Activated T-cell treated with anti-CD3 and anti-CD28 coated beads, Interleukin-2, amount 50 U/mL, for 72 hours (primary cell): Measurements from ENCODE around the gene CCDC117. TPM values are rescaled to one million over a fixed set of nuclear protein-coding genes. Genes with fewer than 3 reads are reported as not detected.
"Not testable (repeated sequence)": the region's sequence is repeated elsewhere in the genome, so short reads cannot be mapped to it uniquely, and the experiment has no call there.

Source experiments
- ATAC-seq, 2 donors: fragments of 150-1000 bp; cut with Tn5 transposase; replicated peaks in 1 of 2; 2 replicates each; pipeline ENCODE4 v1.10.0; 2021; ENCODE audit warnings: moderate library complexity in 2 of 2, mild to moderate bottlenecking in 1 of 2
- DNase-seq, 2 donors: peaks; one replicate each; pipeline ENCODE4 v3.0.0; 2021 to 2022; ENCODE audit warnings: mixed read lengths in 1 of 2
- H3K27ac Mint-ChIP-seq: one replicate; pipeline ENCODE4 v1.8.0; 2022; ENCODE audit warnings: mild to moderate bottlenecking, moderate library complexity, mixed read lengths
- H3K27me3 Mint-ChIP-seq: one replicate; pipeline ENCODE4 v1.8.0; 2022; ENCODE audit warnings: low read depth, mixed read lengths
- H3K36me3 Mint-ChIP-seq, 2 donors: one replicate each; pipeline ENCODE4 v1.8.0; 2022; ENCODE audit warnings: mixed read lengths in 2 of 2, mild to moderate bottlenecking in 1 of 2; ENCODE audit not compliant: insufficient read depth in 2 of 2
- H3K4me1 Mint-ChIP-seq: one replicate; pipeline ENCODE4 v1.8.0; 2022; ENCODE audit warnings: low read depth, mixed read lengths
- H3K4me3 Mint-ChIP-seq, 2 donors: one replicate each; pipeline ENCODE4 v1.8.0; 2022; ENCODE audit warnings: mild to moderate bottlenecking in 2 of 2, mixed read lengths in 2 of 2, moderate library complexity in 2 of 2
- H3K9me3 Mint-ChIP-seq, 2 donors: one replicate each; pipeline ENCODE4 v1.8.0; 2022; ENCODE audit warnings: mixed read lengths in 2 of 2
- total RNA-seq, 2 donors: library from RNA; stranded (reverse); gene quantifications; one replicate each; pipeline ENCODE4 v1.2.3, GENCODE V29; 2022

CCDC117 gene, protein sequence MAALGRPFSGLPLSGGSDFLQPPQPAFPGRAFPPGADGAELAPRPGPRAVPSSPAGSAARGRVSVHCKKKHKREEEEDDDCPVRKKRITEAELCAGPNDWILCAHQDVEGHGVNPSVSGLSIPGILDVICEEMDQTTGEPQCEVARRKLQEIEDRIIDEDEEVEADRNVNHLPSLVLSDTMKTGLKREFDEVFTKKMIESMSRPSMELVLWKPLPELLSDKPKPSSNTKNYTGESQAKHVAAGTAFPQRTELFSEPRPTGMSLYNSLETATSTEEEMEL
- 10 to 100 TPM; 24.0 to 26.9 TPM for total RNA-seq

DNA sequence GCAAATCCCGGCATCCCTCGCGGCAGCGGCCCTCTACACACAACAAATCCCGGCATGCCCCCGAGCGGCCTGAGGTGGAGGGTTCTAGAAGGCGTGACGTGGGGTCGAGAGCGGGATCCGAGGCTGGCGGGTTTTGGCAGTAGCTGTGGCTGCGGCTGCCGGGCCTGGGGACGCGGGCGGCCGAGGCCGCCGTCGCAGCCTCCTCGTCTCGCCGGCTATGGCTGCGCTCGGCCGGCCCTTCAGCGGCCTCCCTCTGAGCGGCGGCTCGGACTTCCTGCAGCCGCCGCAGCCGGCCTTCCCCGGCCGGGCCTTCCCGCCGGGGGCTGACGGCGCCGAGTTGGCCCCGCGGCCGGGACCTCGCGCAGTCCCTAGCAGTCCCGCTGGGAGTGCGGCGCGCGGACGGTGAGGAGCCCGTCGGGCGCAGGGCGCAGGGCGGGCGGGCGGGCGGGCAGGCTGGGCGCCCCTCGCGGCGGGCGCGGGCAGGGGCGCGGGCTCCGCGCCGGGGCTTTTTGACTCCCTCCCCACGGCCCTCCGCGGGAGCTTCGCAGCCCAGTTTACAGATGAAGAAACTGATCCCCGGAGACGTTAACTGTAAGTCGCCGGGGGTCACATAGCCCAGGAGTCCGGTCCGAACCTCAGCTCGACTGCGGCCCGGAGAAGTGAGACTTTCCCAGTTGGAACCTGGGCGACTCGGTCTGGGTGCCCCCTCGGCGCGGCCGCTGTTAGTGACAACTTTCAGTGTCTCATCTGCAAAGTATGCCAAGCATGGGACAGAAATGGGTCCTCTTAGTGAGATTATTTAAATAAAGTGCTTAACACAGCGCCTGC, at the start of gene CCDC117:
Gene CCDC117, plus strand, starts transcription at position 63 of the 828 bp plus-strand sequence. Its CDS starts 155 bp downstream, at position 218.
- ATAC-seq, result peak; percentile 87 to 89
- no peaks in the 10 kb centered on the region for H3K9me3 Mint-ChIP-seq
- H3K27ac Mint-ChIP-seq, result peak within 1 kb of the TSS; percentile 99
- H3K4me3 Mint-ChIP-seq, result peak within 1 kb of the TSS; percentile 92 to 99
- peak; percentile 93 to 95 for DNase-seq
- H3K36me3 Mint-ChIP-seq, result peaks cover 12 to 13% of the 10 kb centered on the region in 2 donors
- no peaks in the 10 kb centered on the region for H3K27me3 Mint-ChIP-seq
- H3K4me1 Mint-ChIP-seq, result peaks cover 32% of the 10 kb centered on the region

DNA sequence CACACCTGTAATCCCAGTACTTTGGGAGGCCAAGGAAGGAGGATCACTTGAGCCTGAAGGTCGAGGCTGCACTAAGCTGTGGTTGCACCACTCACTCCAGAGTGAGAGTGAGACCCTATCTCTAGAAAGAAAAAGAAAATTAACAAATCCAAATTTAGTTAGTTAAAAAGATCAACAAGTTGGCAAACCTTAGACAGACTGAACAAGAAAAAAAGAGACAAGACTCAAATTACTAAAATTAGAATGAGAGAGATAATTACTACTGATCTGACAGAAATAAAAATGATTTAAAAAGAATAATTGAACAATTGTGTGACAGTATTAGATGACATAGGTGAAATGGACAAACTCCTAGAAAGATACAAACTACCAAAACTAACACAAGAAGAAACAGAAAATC, 44.5 kb upstream of the CCDC117 start:
- Mint-ChIP-seq H3K4me1 (no peaks in the 10 kb centered on the region), H3K27me3 (no peaks in the 10 kb centered on the region), H3K9me3 (no peaks in the 10 kb centered on the region), H3K27ac (peak overlapping the region; percentile 69), H3K36me3 (peaks cover 0 to 17% of the 10 kb centered on the region in 2 donors), H3K4me3 (no peak overlapping the region)
- ATAC-seq (no peak), DNase-seq (no peak)

DNA sequence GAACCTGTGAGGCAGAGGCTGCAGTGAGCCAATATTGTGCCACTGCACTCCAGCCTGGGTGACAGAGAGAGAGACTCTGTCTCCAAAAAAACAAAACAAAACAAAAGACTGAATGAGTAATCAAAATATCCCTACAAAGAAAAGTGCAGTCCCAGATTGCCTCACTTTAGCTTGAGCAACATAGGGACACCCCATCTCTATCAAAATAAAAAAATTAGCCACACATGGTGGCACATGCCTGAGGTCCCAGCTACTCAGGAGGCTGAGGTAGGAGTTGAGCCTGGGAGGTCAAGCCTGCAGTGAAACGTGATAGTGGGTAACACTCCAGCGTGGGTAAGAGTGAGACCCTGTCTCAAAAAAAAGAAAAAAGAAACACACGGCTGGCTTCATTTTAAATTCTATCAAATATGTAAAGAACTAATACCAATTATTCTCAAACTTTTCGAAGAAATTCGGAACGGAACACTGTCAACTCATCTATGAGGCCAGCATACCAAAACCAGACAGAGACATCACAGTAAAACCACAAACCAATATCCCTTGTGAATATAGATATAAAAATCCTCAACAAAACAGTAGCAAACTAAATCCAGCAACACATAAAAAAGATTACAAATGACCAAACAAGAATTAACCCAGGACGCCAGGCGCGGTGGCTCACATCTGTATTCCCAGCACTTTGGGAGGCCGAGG, 43.7 kb upstream of the CCDC117 start:
- peaks cover 3 to 14% of the 10 kb centered on the region in 2 donors for H3K36me3 Mint-ChIP-seq
- ATAC-seq, result no peak
- H3K4me1 Mint-ChIP-seq, result no peaks in the 10 kb centered on the region
- H3K9me3 Mint-ChIP-seq, result no peaks in the 10 kb centered on the region
- H3K27ac Mint-ChIP-seq, result no peak overlapping the region
- no peak overlapping the region for H3K4me3 Mint-ChIP-seq
- no peaks in the 10 kb centered on the region for H3K27me3 Mint-ChIP-seq
- DNase-seq, result no peak

DNA sequence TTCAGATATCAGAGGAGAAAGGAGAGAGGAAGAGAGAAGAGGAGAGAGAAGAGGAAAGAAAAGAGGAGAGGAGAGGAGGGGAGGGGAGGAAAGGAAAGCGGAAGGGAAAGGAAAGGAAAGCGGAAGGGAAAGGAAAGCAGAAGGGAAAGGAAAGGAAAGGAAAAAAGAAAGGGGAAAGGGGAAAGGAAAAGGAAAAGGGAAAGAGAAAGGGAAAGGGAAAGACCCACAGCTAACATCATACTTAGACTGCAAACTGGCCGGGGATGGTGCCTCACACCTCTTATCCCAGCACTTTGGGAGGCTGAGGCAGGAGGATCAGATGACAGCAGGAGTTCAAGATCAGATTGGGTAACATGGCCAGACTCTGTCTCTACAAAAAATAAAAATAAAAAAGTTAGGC, 42.3 kb upstream of the CCDC117 start:
- H3K9me3 Mint-ChIP-seq, result no peaks in the 10 kb centered on the region
- H3K4me1 Mint-ChIP-seq, result no peaks in the 10 kb centered on the region
- H3K27me3 Mint-ChIP-seq, result no peaks in the 10 kb centered on the region
- DNase-seq (no peak), ATAC-seq (no peak)
- peak overlapping the region; percentile 72 for H3K27ac Mint-ChIP-seq
- peaks cover 3 to 11% of the 10 kb centered on the region in 2 donors for H3K36me3 Mint-ChIP-seq
- H3K4me3 Mint-ChIP-seq, result no peak overlapping the region

DNA sequence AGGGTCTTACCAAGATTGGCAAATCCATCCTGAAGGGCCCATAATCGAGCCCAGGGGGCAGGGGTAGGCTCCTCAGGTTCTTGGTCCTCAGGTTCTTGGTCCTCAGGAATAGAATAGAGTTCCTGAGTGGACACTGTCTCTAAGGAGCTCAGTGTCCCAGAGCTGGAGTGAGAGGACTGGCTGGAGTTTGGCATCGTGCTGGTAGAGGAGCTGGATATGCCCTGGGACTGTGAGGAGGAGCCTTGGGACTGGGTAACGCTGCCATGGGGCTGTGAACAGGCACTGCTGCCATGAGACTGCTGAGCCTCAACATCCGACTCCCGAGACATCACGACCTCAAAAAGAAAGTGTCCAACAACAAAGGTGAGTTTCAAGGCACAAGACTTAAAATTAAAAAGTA, 38.1 kb upstream of the CCDC117 start:
- DNase-seq (no peak), ATAC-seq (no peak)
- no peak overlapping the region for H3K27ac Mint-ChIP-seq
- no peak overlapping the region for H3K4me3 Mint-ChIP-seq
- peaks cover 9% of the 10 kb centered on the region for H3K4me1 Mint-ChIP-seq
- H3K27me3 Mint-ChIP-seq, result no peaks in the 10 kb centered on the region
- H3K36me3 Mint-ChIP-seq, result peaks cover 3 to 4% of the 10 kb centered on the region in 2 donors
- H3K9me3 Mint-ChIP-seq, result no peaks in the 10 kb centered on the region

DNA sequence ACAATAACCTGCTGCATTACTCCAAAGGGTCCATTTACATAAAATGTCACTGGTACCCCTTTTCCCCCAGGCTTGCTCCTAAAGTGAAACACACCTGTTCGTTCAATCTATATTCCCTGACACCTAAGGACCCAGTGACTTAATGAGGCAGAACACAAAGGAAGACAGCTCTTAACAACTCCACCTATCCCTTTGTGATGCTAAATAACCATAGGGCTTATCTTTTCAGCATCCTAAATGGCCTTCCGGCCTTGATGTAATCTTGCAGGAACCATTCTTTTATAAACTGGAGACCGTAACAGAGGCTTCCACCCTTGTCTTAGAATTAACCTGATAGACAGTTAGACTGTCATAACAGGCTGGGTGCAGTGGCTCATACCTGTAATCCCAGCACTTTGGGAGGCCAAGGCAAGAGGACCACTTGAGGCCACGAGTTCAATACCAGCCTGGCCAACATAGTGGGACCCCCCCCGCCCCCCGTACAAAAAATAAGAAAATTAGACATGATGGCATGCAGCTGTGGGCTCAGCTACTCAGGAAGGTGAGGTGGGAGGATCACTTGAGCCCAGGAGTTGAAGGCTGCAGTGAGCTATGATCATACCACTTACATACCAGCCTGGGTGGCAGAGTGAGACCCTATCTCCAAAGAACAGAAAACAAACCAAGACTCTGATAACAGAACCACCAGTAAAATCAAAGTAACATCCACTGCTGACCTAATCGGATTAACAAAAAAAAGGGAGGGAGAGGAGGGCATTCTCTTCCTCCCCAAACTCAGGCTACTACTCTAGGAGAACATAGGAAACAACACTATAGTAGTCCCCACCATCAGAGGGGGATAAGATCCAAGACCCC, 36.0 kb upstream of the CCDC117 start:
- Mint-ChIP-seq H3K36me3 (peaks cover 3 to 4% of the 10 kb centered on the region in 2 donors), H3K4me1 (peaks cover 29% of the 10 kb centered on the region), H3K9me3 (no peaks in the 10 kb centered on the region), H3K27me3 (no peaks in the 10 kb centered on the region), H3K27ac (peak overlapping the region; percentile 2), H3K4me3 (no peak overlapping the region)
- ATAC-seq (no peak), DNase-seq (no peak)

DNA sequence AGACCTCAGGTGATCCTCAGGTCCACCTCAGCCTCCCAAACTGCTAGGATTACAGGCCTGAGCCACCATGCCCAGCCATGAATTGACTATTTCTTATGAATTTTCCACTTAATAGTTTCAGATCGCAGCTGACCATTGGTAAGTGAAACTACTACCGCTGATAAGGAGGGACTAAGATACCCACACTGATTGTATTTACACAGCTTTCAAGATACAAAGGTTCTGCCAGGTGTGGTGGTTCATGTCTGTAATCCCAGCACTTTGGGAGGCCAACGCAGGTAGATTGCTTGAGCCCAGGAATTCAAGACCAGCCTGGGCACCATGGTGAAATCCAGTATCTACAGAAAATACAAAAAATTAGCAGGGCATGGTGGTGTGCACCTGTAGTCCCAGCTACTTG, 34.8 kb upstream of the CCDC117 start:
- no peak for DNase-seq
- Mint-ChIP-seq H3K36me3 (peaks cover 6 to 8% of the 10 kb centered on the region in 2 donors), H3K4me3 (no peak overlapping the region), H3K4me1 (peaks cover 36% of the 10 kb centered on the region), H3K27ac (no peak overlapping the region), H3K9me3 (no peaks in the 10 kb centered on the region), H3K27me3 (no peaks in the 10 kb centered on the region)
- ATAC-seq, result no peak

DNA sequence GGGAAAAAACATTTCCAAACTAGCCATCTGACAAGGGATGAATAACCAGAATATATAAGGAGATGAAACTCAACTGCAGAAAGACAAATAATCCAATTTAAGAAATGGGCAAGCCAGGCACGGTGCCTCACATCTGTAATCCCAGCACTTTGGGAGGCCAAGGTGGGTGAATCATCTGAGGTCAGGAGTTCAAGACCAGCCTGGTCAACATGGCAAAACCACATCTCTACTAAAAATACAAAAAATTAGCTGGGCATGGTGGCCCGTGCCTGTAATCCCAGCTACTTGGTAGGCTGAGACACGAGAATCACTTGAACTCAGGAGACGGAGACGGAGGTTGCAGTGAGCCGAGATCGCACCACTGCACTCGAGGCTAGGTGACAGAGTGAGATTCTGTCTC, 33.6 kb upstream of the CCDC117 start:
- not testable (repeated sequence) for H3K27me3 Mint-ChIP-seq, H3K27ac Mint-ChIP-seq, H3K9me3 Mint-ChIP-seq, DNase-seq, H3K4me3 Mint-ChIP-seq, ATAC-seq, H3K36me3 Mint-ChIP-seq
- H3K4me1 Mint-ChIP-seq, result peaks cover 48% of the 10 kb centered on the region

DNA sequence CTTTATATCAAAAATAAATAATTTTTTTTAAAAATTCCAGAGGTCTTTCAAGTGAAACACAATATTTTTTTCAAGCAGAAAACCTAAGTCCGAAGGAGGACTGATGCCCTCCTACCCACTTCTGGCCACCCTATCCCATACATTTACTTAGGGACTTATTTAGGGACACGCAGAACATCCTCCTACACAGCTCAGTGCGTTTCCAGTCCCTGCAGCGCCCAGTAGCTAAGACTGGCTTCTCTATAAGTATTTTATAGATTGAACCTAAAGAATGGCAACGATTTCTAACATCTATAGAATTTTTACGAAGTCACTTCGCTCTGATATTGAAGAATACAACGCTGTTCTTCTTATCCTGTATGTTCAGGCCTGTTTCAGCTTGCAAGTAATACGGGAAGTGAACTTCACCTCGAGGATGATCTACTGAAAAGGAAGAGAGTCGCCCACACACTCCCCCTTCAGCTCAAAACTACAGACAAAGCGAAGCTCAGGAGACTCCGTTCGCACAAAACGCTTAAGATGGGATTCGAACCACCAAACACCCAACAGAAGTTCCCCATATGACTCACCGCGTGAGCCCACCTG, 31.2 kb upstream of the CCDC117 start:
- Mint-ChIP-seq H3K27me3 (no peaks in the 10 kb centered on the region), H3K36me3 (peaks cover 2 to 17% of the 10 kb centered on the region in 2 donors), H3K9me3 (no peaks in the 10 kb centered on the region), H3K27ac (peak overlapping the region; percentile 68), H3K4me3 (peak overlapping the region; percentile 90 to 96), H3K4me1 (peaks cover 53% of the 10 kb centered on the region)
- no peak for ATAC-seq
- DNase-seq, result peak in 1 of 2 donors; percentile 1

DNA sequence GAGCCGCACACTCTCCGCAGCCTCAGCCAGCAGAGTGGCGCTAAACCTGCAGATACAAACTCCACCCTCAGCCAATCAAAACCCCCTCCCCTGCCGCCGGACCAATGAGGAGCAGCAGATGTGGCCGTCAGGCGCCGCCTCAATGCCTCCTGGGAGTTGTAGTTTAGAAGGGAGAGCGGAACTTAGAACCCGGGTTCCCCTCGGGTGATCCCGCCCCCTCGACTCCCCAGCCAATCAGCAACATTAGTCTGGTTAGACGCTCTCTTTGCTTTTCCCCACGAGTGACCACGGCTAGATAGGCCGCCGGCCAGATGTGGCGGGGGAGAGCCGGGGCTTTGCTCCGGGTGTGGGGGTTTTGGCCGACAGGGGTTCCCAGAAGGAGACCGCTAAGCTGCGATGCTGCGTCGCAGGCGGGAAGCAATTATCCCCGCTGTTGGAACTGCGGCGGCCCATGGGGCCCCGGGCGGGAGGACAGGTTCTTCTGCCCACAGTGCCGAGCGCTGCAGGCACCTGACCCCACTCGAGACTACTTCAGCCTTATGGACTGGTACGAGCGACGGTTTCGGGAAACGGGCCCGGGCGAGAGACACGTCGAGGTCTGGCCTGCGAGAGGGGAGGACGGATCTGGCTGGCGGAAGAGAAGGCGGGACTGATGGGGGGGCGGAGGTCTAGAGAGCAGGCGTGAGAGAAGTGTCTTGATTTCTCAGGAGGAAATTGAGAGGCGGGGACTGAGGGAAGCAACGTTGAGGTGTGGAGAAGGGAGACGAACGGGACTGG, 30.5 kb upstream of the CCDC117 start, which contains the start of the genes CHEK2 and HSCB:
Gene CHEK2, minus strand, starts transcription at position 36 of the 777 bp plus-strand sequence. CDS start 7,099 bp downstream, outside the sequence.
Gene HSCB, plus strand, starts transcription at position 255 of the 777 bp plus-strand sequence. Its CDS starts 57 bp downstream, at position 312.
- H3K36me3 Mint-ChIP-seq, result peaks cover 2 to 21% of the 10 kb centered on the region in 2 donors
- DNase-seq, result peak; percentile 97 to 99

DNA sequence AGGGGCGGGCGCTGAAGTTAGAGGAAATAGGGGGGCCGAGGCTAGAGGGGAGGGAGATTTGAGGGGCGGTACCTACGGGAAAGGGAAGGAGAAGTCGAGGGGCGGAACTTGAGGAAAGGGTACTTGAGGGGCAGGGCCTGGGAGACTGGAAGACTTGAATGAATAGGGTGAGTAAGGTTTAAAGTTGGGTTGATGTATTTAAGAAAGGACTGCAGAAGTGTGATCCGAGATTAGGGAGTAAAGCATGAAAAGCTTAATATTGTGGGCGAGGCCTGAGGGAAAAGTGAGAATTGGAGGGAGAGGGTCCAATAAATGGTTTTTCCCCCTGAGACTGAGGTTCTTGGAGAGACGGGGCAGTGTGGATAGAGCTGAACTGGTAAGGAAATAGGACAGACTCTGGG, 29.9 kb upstream of the CCDC117 start:
- H3K4me3 Mint-ChIP-seq, result peak overlapping the region; percentile 90 to 96
- no peaks in the 10 kb centered on the region for H3K27me3 Mint-ChIP-seq
- H3K27ac Mint-ChIP-seq, result peak overlapping the region; percentile 68
- H3K36me3 Mint-ChIP-seq, result peaks cover 2 to 27% of the 10 kb centered on the region in 2 donors
- no peak for DNase-seq
- H3K4me1 Mint-ChIP-seq, result peaks cover 53% of the 10 kb centered on the region
- no peaks in the 10 kb centered on the region for H3K9me3 Mint-ChIP-seq
- ATAC-seq, result no peak

More for the DNA sequence above, 30.5 kb upstream of the CCDC117 start, which contains the start of the genes CHEK2 and HSCB:
- Mint-ChIP-seq H3K4me1 (peaks cover 53% of the 10 kb centered on the region), H3K27me3 (no peaks in the 10 kb centered on the region), H3K27ac (peak within 1 kb of the TSS; percentile 68), H3K9me3 (no peaks in the 10 kb centered on the region), H3K4me3 (peak within 1 kb of the TSS; percentile 90 to 96)
- peak; percentile 93 to 95 for ATAC-seq
